IMR-90 (cell line): ENCODE data around the gene CINP. TPM values are rescaled to one million over a fixed set of nuclear protein-coding genes. Genes with fewer than 3 reads are reported as not detected.

Experiments
- ATAC-seq: fragments of 200-7000 bp; cut with Tn5 transposase; 2 replicates; pipeline ENCODE4 v1.9.1; 2020; ENCODE audit warnings: low read depth, mild to moderate bottlenecking, moderate library complexity
- BruUV-seq: library from RNA; stranded (reverse); fragments of 400-500 nt; replicated peaks from 2 replicates; lab custom pipeline; 2021; lab: Mats Ljungman, UMichigan
- CTCF ChIA-PET: fragments of 300-600 bp; formaldehyde crosslinking; extraction: SDS; loops from one replicate; lab custom pipeline; 2021; ENCODE audit warnings: antibody characterized with exemption; lab: Yijun Ruan, JAX
- POLR2A ChIA-PET: fragments of 300-600 bp; sonication (Branson Sonifier 250); formaldehyde crosslinking; loops from one replicate; lab custom pipeline; 2022; ENCODE audit warnings: antibody characterized with exemption; ENCODE audit not compliant: unreplicated experiment; lab: Charles Lee
- DNase-seq: peaks from one replicate; pipeline ENCODE4 v3.0.0; 2013
- H2AFZ ChIP-seq: replicated peaks from 2 replicates; pipeline ENCODE3; 2013; ENCODE audit warnings: low read length, mild to moderate bottlenecking; ENCODE audit not compliant: poor library complexity
- H2AK5ac ChIP-seq: 2 replicates; pipeline ENCODE4 v1.6.1; 2013; ENCODE audit warnings: low read depth, low read length, inconsistent platforms
- H2AK9ac ChIP-seq: replicated peaks from 2 replicates; pipeline ENCODE3; 2013; ENCODE audit warnings: mild to moderate bottlenecking, low read depth, low read length, moderate library complexity; ENCODE audit not compliant: poor library complexity
- H2BK120ac ChIP-seq: 2 replicates; pipeline ENCODE4 v1.6.1; 2013; ENCODE audit warnings: low read depth, low read length, inconsistent platforms
- H2BK15ac ChIP-seq: 3 replicates; pipeline ENCODE4 v1.6.1; 2013; ENCODE audit warnings: low read depth, low read length, inconsistent platforms
- H2BK20ac ChIP-seq: 2 replicates; pipeline ENCODE4 v1.6.1; 2013; ENCODE audit warnings: low read depth, mild to moderate bottlenecking, inconsistent platforms, low read length, moderate library complexity
- H2BK5ac ChIP-seq: 2 replicates; pipeline ENCODE4 v1.6.1; 2013; ENCODE audit warnings: mild to moderate bottlenecking, low read depth, low read length, inconsistent platforms; ENCODE audit not compliant: poor library complexity, severe bottlenecking
- H3K14ac ChIP-seq: replicated peaks from 2 replicates; pipeline ENCODE4 v1.6.1; 2013; ENCODE audit warnings: low read depth, low read length, inconsistent platforms
- H3K18ac ChIP-seq: 2 replicates; pipeline ENCODE4 v1.6.1; 2013; ENCODE audit warnings: low read depth, low read length, control low read depth
- H3K23ac ChIP-seq: 2 replicates; pipeline ENCODE4 v1.6.1; 2013; ENCODE audit warnings: low read depth, low read length, inconsistent platforms
- H3K27ac ChIP-seq: 2 replicates; pipeline ENCODE4 v1.5.1; 2013; ENCODE audit warnings: mild to moderate bottlenecking, control low read depth, low read length; ENCODE audit not compliant: insufficient read depth
- H3K27me3 ChIP-seq: 2 replicates; pipeline ENCODE4 v1.6.1; 2013; ENCODE audit warnings: low read length; ENCODE audit not compliant: control insufficient read depth, insufficient read depth
- H3K36me3 ChIP-seq: 2 replicates; pipeline ENCODE4 v1.6.1; 2013; ENCODE audit warnings: low read length, mixed read lengths; ENCODE audit not compliant: control insufficient read depth, insufficient read depth
- H3K4ac ChIP-seq: 2 replicates; pipeline ENCODE4 v1.6.1; 2013; ENCODE audit warnings: low read depth, low read length, inconsistent platforms
- H3K4me1 ChIP-seq: 2 replicates; pipeline ENCODE4 v1.6.1; 2013; ENCODE audit warnings: low read length, mixed read lengths; ENCODE audit not compliant: control insufficient read depth, insufficient read depth
- H3K4me2 ChIP-seq: 2 replicates; pipeline ENCODE4 v1.6.1; 2013; ENCODE audit warnings: low read depth, mild to moderate bottlenecking, control low read depth, low read length, moderate library complexity
- H3K4me3 ChIP-seq: 2 replicates; pipeline ENCODE4 v1.5.1; 2013; ENCODE audit warnings: low read depth, mild to moderate bottlenecking, control low read depth, low read length, moderate library complexity; ENCODE audit not compliant: insufficient read depth
- H3K56ac ChIP-seq: 2 replicates; pipeline ENCODE4 v1.6.1; 2013; ENCODE audit warnings: low read length, inconsistent platforms; ENCODE audit not compliant: insufficient read depth; ENCODE audit errors: extremely low read depth
- H3K79me1 ChIP-seq, 2 experiments: 2 replicates each; pipeline ENCODE4 v1.6.1; 2013; ENCODE audit warnings: low read length in 2 of 2, inconsistent platforms in 1 of 2, low read depth in 1 of 2
- H3K9ac ChIP-seq: 2 replicates; pipeline ENCODE4 v1.6.1; 2013; ENCODE audit warnings: low read depth, low read length, control low read depth
- H3K9me1 ChIP-seq: 2 replicates; pipeline ENCODE4 v1.6.1; 2013; ENCODE audit warnings: low read length, inconsistent platforms; ENCODE audit not compliant: insufficient read depth
- H3K9me3 ChIP-seq: 2 replicates; pipeline ENCODE4 v1.6.1; 2013; ENCODE audit warnings: low read length; ENCODE audit not compliant: control insufficient read depth, insufficient read depth
- H4K20me1 ChIP-seq: 2 replicates; pipeline ENCODE4 v1.6.1; 2013; ENCODE audit warnings: low read length, inconsistent platforms; ENCODE audit not compliant: insufficient read depth
- H4K5ac ChIP-seq: 2 replicates; pipeline ENCODE4 v1.6.1; 2013; ENCODE audit warnings: mild to moderate bottlenecking, low read depth, low read length, control low read depth
- H4K8ac ChIP-seq, 2 experiments: 2 replicates each; pipeline ENCODE4 v1.6.1; 2013; ENCODE audit warnings: low read depth in 2 of 2, low read length in 2 of 2, control low read depth in 1 of 2, inconsistent platforms in 1 of 2
- H4K91ac ChIP-seq: 2 replicates; pipeline ENCODE4 v1.6.1; 2013; ENCODE audit warnings: low read depth, low read length, inconsistent platforms; ENCODE audit not compliant: insufficient read depth
- BHLHE40 ChIP-seq: fragments of 150-350 bp; IDR thresholded peaks from 2 replicates; pipeline ENCODE4 v1.6.1; 2016; ENCODE audit warnings: mild to moderate bottlenecking, low read depth, low read length
- CEBPB ChIP-seq: IDR thresholded peaks from 2 replicates; pipeline ENCODE4 v1.6.1; 2012; ENCODE audit warnings: low read depth, low read length, improper control_type of control experiment
- CHD1 ChIP-seq: IDR thresholded peaks from 2 replicates; pipeline ENCODE4 v1.6.1; 2012; ENCODE audit warnings: low read depth, low read length, improper control_type of control experiment
- FOS ChIP-seq: fragments of 150-350 bp; IDR thresholded peaks from 2 replicates; pipeline ENCODE4 v1.6.1; 2016; ENCODE audit warnings: low read depth, low read length
- MAFK ChIP-seq: IDR thresholded peaks from 2 replicates; pipeline ENCODE4 v1.6.1; 2012; ENCODE audit warnings: low read depth, low read length, improper control_type of control experiment
- MAZ ChIP-seq: IDR thresholded peaks from 2 replicates; pipeline ENCODE4 v1.6.1; 2012; ENCODE audit warnings: low read depth, mild to moderate bottlenecking, low read length, improper control_type of control experiment, moderate library complexity, borderline replicate concordance
- MXI1 ChIP-seq: IDR thresholded peaks from 2 replicates; pipeline ENCODE4 v1.6.1; 2012; ENCODE audit warnings: low read depth, mild to moderate bottlenecking, low read length, moderate library complexity, borderline replicate concordance
- NFE2L2 ChIP-seq: fragments of 150-350 bp; IDR thresholded peaks from 2 replicates; pipeline ENCODE4 v1.6.1; 2016; ENCODE audit warnings: low read depth, mild to moderate bottlenecking, low read length
- POLR2A ChIP-seq: IDR thresholded peaks from 2 replicates; pipeline ENCODE4 v1.6.1; 2012; ENCODE audit warnings: mild to moderate bottlenecking, low read depth, low read length
- RAD21 ChIP-seq: IDR thresholded peaks from 2 replicates; pipeline ENCODE4 v1.6.1; 2012; ENCODE audit warnings: low read length, improper control_type of control experiment
- RCOR1 ChIP-seq: IDR thresholded peaks from 2 replicates; pipeline ENCODE4 v1.6.1; 2012; ENCODE audit warnings: mild to moderate bottlenecking, low read length, improper control_type of control experiment; ENCODE audit not compliant: insufficient replicate concordance
- RFX5 ChIP-seq: IDR thresholded peaks from 2 replicates; pipeline ENCODE4 v1.8.0; 2012; ENCODE audit warnings: low read depth, mild to moderate bottlenecking, low read length, moderate library complexity
- SMC3 ChIP-seq: fragments of 150-350 bp; IDR thresholded peaks from 2 replicates; pipeline ENCODE4 v1.6.1; 2016; ENCODE audit warnings: low read depth, mild to moderate bottlenecking, antibody characterized with exemption, low read length, moderate library complexity
- WGBS, 2 experiments: methylation state at CpG; one replicate each; pipeline versions ENCODE4 v1.1.5 to v1.1.7; 2013; ENCODE audit warnings: missing lambda C conversion rate in 2 of 2; ENCODE audit not compliant: insufficient read length in 1 of 2; ENCODE audit errors: extremely low coverage in 2 of 2; 5-methylcytosine and 5-hydroxymethylcytosine counted together
- dilution Hi-C: fragments of 300-500 bp; cut with HindIII; formaldehyde crosslinking; loops from one replicate; pipeline ENCODE4 v1.14.3; 2018; ENCODE audit warnings: low sequenced_read_pairs; ENCODE audit not compliant: unreplicated experiment
- in situ Hi-C: fragments of 300-500 bp; cut with MboI; formaldehyde crosslinking; loops from 3 replicates; pipeline ENCODE4 v1.14.3; 2019; ENCODE audit warnings: low sequenced_read_pairs, inconsistent platforms, mixed read lengths
- intact Hi-C: fragments of 100-400 bp; cut with micrococcal nuclease; formaldehyde crosslinking; loops from 2 replicates; pipeline ENCODE4 v1.10.0; 2022
- polyA plus RNA-seq, 3 experiments: library from polyadenylated mRNA; depleted of rRNA; stranded (reverse); fragments of >200 nt; gene quantifications; 2 replicates each; pipeline ENCODE4 v1.2.3, GENCODE V29; 2012; ENCODE audit warnings: low replicate concordance in 1 of 3
- total RNA-seq: library from RNA; depleted of rRNA; stranded (reverse); fragments of >200 nt; gene quantifications from 2 replicates; pipeline ENCODE4 v1.2.3, GENCODE V29; 2012
- TF ChIP-seq, protein P1 (sequence below): conservative IDR thresholded peaks from 2 replicates; pipeline ENCODE4 v1.5.1; 2012; ENCODE audit warnings: mild to moderate bottlenecking, low read depth, low read length, improper control_type of control experiment
- TF ChIP-seq, protein P2 (sequence below): fragments of 150-350 bp; IDR thresholded peaks from 2 replicates; pipeline ENCODE4 v1.6.1; 2016; ENCODE audit warnings: low read depth, mild to moderate bottlenecking, low read length, moderate library complexity, borderline replicate concordance
- TF ChIP-seq, protein P3 (sequence below): fragments of 150-350 bp; IDR thresholded peaks from 2 replicates; pipeline ENCODE4 v1.6.1; 2017; ENCODE audit warnings: mild to moderate bottlenecking, antibody characterized with exemption, low read length, low read depth

CINP gene
- total and polyA plus RNA-seq, 2 of the 4 experiments (the other 2 are of a cell fraction), result 41.9 to 56.4 TPM

DNA sequence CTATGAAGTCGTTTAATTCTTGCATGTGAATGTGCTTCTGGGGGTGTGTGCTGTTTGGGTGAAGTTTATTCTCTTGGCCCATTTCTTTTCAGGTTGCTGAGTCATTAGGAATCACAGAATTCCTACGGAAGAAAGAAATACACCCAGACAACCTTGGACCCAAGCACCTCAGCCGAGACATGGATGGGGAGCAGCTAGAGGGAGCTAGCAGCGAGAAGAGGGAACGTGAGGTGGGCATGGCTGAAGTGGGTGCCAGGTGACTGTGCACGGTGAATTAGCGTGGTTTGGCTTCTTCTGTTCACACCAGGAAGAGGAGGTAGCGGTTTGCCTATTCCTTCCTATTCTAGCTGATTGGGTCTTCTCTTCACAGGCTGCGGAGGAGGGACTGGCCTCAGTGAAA is 24.0 kb downstream of the CINP start:
- H3K14ac ChIP-seq, result no peak overlapping the region
- WGBS, 2 experiments, result 77% methylated on average over 3 of the region's 9 CpGs; no CpG with 5 or more reads in 1 of the 2 experiments
- no peak overlapping the region for H3K4ac ChIP-seq
- no peak overlapping the region for H2AK5ac ChIP-seq
- H2BK120ac ChIP-seq, result no peak overlapping the region
- no peaks in the 10 kb centered on the region; the same call in 1 of the 2 replicates for H4K20me1 ChIP-seq
- BruUV-seq, result no TSS peak
- peaks cover 32% of the 10 kb centered on the region for H3K36me3 ChIP-seq
- H3K23ac ChIP-seq, result no peak overlapping the region
- H3K79me1 ChIP-seq, result no peaks in the 10 kb centered on the region
- no peaks in the 10 kb centered on the region for H3K9me1 ChIP-seq
- no peaks in the 10 kb centered on the region for H3K27me3 ChIP-seq
- no peak overlapping the region for H4K91ac ChIP-seq
- H2BK15ac ChIP-seq, result no peak overlapping the region
- H4K5ac ChIP-seq, result no peak overlapping the region
- ATAC-seq (no peak), DNase-seq (no peak)
- no peak overlapping the region for H3K4me2 ChIP-seq
- no peaks in the 10 kb centered on the region for H3K9me3 ChIP-seq
- TF ChIP-seq RAD21, result no peak
- no peak for TF ChIP-seq MAFK
- TF ChIP-seq SMC3, result no peak
- no peak for TF ChIP-seq FOS
- TF ChIP-seq, protein P1, sequence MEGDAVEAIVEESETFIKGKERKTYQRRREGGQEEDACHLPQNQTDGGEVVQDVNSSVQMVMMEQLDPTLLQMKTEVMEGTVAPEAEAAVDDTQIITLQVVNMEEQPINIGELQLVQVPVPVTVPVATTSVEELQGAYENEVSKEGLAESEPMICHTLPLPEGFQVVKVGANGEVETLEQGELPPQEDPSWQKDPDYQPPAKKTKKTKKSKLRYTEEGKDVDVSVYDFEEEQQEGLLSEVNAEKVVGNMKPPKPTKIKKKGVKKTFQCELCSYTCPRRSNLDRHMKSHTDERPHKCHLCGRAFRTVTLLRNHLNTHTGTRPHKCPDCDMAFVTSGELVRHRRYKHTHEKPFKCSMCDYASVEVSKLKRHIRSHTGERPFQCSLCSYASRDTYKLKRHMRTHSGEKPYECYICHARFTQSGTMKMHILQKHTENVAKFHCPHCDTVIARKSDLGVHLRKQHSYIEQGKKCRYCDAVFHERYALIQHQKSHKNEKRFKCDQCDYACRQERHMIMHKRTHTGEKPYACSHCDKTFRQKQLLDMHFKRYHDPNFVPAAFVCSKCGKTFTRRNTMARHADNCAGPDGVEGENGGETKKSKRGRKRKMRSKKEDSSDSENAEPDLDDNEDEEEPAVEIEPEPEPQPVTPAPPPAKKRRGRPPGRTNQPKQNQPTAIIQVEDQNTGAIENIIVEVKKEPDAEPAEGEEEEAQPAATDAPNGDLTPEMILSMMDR, result no peak
- no peak for TF ChIP-seq CHD1
- no peak for TF ChIP-seq BHLHE40
- TF ChIP-seq, protein P2, sequence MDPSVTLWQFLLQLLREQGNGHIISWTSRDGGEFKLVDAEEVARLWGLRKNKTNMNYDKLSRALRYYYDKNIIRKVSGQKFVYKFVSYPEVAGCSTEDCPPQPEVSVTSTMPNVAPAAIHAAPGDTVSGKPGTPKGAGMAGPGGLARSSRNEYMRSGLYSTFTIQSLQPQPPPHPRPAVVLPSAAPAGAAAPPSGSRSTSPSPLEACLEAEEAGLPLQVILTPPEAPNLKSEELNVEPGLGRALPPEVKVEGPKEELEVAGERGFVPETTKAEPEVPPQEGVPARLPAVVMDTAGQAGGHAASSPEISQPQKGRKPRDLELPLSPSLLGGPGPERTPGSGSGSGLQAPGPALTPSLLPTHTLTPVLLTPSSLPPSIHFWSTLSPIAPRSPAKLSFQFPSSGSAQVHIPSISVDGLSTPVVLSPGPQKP, result no peak
- no peak for TF ChIP-seq POLR2A
- TF ChIP-seq MXI1, result no peak
- TF ChIP-seq, protein P3, sequence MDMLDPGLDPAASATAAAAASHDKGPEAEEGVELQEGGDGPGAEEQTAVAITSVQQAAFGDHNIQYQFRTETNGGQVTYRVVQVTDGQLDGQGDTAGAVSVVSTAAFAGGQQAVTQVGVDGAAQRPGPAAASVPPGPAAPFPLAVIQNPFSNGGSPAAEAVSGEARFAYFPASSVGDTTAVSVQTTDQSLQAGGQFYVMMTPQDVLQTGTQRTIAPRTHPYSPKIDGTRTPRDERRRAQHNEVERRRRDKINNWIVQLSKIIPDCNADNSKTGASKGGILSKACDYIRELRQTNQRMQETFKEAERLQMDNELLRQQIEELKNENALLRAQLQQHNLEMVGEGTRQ, result no peak
- no peak for TF ChIP-seq RFX5
- no peak for TF ChIP-seq RCOR1
- no peak for TF ChIP-seq NFE2L2
- TF ChIP-seq MAZ, result no peak
- no peak for TF ChIP-seq CEBPB
- ChIA-PET CTCF (interaction anchor here (1.5 kb wide), 1 partner anchor 11 kb away, joined by 3 read pairs; no protein-coding TSS in a partner anchor), POLR2A (no interaction called here)
- H2AK9ac ChIP-seq, result no peak overlapping the region
- H3K18ac ChIP-seq, result no peak overlapping the region
- dilution Hi-C loops (no loop called here), in situ Hi-C loops (no loop called here), intact Hi-C loops (no loop called here)
- no peak overlapping the region for H2BK5ac ChIP-seq
- H3K9ac ChIP-seq, result no peak overlapping the region
- H2BK20ac ChIP-seq, result no peak overlapping the region
- H3K27ac ChIP-seq, result no peak overlapping the region
- no peak overlapping the region for H3K4me3 ChIP-seq
- H3K56ac ChIP-seq, result no peak overlapping the region
- H2AFZ ChIP-seq, result no peak overlapping the region
- H3K4me1 ChIP-seq, result no peaks in the 10 kb centered on the region
- H4K8ac ChIP-seq, result no peak overlapping the region
